K562 (cell line): Measurements from ENCODE around the gene MTFR2. TPM values are rescaled to one million over a fixed set of nuclear protein-coding genes. Genes with fewer than 3 reads are reported as not detected.
A peak's percentile ranks its signal among the peaks of the same experiment; 100 is the strongest.

Experiments
- ARID1B ChIP-seq: fragments of 450-650 bp; IDR thresholded peaks from 2 replicates; pipeline ENCODE4 v1.6.1; 2016; ENCODE audit warnings: antibody characterized with exemption, mild to moderate bottlenecking, inconsistent platforms
- ATF3 ChIP-seq, 2 experiments: fragments of 450-650 bp in 1 of 2; sonication (generic) in 1 of 2; formaldehyde crosslinking in 1 of 2; IDR thresholded peaks in 1 of 2; conservative IDR thresholded peaks in 1 of 2; 2 replicates each; pipeline versions ENCODE4 v1.6.1 to v1.8.1; 2016 to 2023; ENCODE audit warnings: mild to moderate bottlenecking in 2 of 2, moderate library complexity in 2 of 2, inconsistent platforms in 1 of 2, missing genetic modification reagents in 1 of 2
- ELF1 ChIP-seq: fragments of 200-800 bp; sonication (Bioruptor generic); IDR thresholded peaks from 2 replicates; pipeline ENCODE4 v1.6.1; 2016; ENCODE audit warnings: missing genetic modification characterization, missing compliant biosample characterization
- HMG20A ChIP-seq: fragments of 450-650 bp; formaldehyde crosslinking; conservative IDR thresholded peaks from 2 replicates; pipeline ENCODE4 v1.4.0; 2020; ENCODE audit warnings: mild to moderate bottlenecking, mixed read lengths
- NBN ChIP-seq: fragments of 450-650 bp; IDR thresholded peaks from 2 replicates; pipeline ENCODE4 v1.6.1; 2016; ENCODE audit warnings: low read depth, mild to moderate bottlenecking
- PBX2 ChIP-seq, 2 experiments: IDR thresholded peaks in 1 of 2; conservative IDR thresholded peaks in 1 of 2; 2 replicates each; pipeline ENCODE4 v1.6.1; 2016; ENCODE audit warnings: low read depth in 2 of 2, mild to moderate bottlenecking in 1 of 2, missing compliant biosample characterization in 1 of 2, missing genetic modification characterization in 1 of 2, moderate library complexity in 1 of 2
- SPI1 ChIP-seq: IDR thresholded peaks from 2 replicates; pipeline ENCODE4 v1.6.1; 2011; ENCODE audit warnings: low read depth, low read length, control low read depth, borderline replicate concordance
- TEAD1 ChIP-seq, 2 experiments: fragments of 450-650 bp in 1 of 2; sonication (generic) in 1 of 2; formaldehyde crosslinking; IDR thresholded peaks; 2 replicates each; pipeline versions ENCODE4 v1.4.0 to v1.8.0; 2020 to 2022; ENCODE audit warnings: mild to moderate bottlenecking in 2 of 2, missing genetic modification reagents in 1 of 2
- TFAM ChIP-seq: fragments of 250-450 bp; sonication (Bioruptor Pico); conservative IDR thresholded peaks from 2 replicates; pipeline ENCODE4 v1.5.0; 2021; ENCODE audit warnings: mild to moderate bottlenecking, moderate library complexity
- ZBTB11 ChIP-seq, 3 experiments: fragments of 200-800 bp in 1 of 3; fragments of 250-450 bp in 1 of 3; fragments of 450-650 bp in 1 of 3; sonication (Bioruptor Pico) in 1 of 3; sonication (Bioruptor generic) in 1 of 3; formaldehyde crosslinking in 1 of 3; IDR thresholded peaks; 2 replicates each; pipeline versions ENCODE4 v1.6.1 to v1.8.0; 2016 to 2022; ENCODE audit warnings: mild to moderate bottlenecking in 2 of 3, missing genetic modification characterization in 2 of 3, missing compliant biosample characterization in 1 of 3, moderate library complexity in 1 of 3
- ZBTB49 ChIP-seq: sonication (generic); formaldehyde crosslinking; IDR thresholded peaks from 2 replicates; pipeline ENCODE4 v1.8.0; 2022; ENCODE audit warnings: missing genetic modification reagents, mild to moderate bottlenecking, borderline replicate concordance
- ZEB2 ChIP-seq: fragments of 450-650 bp; IDR thresholded peaks from 2 replicates; pipeline ENCODE4 v1.6.1; 2016
- ZKSCAN3 ChIP-seq: fragments of 250-450 bp; sonication (Bioruptor Pico); IDR thresholded peaks from 2 replicates; pipeline ENCODE4 v1.4.0; 2020
- ZNF121 ChIP-seq: sonication (generic); formaldehyde crosslinking; conservative IDR thresholded peaks from 2 replicates; pipeline ENCODE4 v1.8.0; 2022; ENCODE audit warnings: missing genetic modification reagents
- ZNF586 ChIP-seq: fragments of 450-650 bp; formaldehyde crosslinking; conservative IDR thresholded peaks from 2 replicates; pipeline ENCODE4 v1.4.0; 2020; ENCODE audit warnings: mild to moderate bottlenecking, moderate library complexity
- ZNF699 ChIP-seq: fragments of 250-450 bp; sonication (Bioruptor Pico); IDR thresholded peaks from 2 replicates; pipeline ENCODE4 v1.8.0; 2021; ENCODE audit warnings: mild to moderate bottlenecking, moderate library complexity; ENCODE audit not compliant: insufficient replicate concordance
- polyA plus RNA-seq, 8 experiments: library from polyadenylated mRNA; depleted of rRNA in 4 of 8; stranded (reverse) in 5 of 8; unstranded in 3 of 8; fragments of >200 nt; fragmentation: Nextera tagmentation in 2 of 8; fragmentation: Illumina TruSeq in 1 of 8; extraction: Ambion mirVana in 2 of 8; extraction: Trizol in 1 of 8; gene quantifications; 2 replicates each; pipeline versions ENCODE4 v1.2.1 to v1.2.3, GENCODE V29; 2011 to 2014; ENCODE audit warnings: inconsistent platforms in 1 of 8, missing spikeins in 1 of 8
- total RNA-seq, 7 experiments: library from RNA; depleted of rRNA in 6 of 7; stranded (reverse); fragments of >200 nt in 6 of 7; fragmentation: Illumina TruSeq in 2 of 7; extraction: Trizol in 2 of 7; gene quantifications; 2 replicates each; pipeline versions ENCODE4 v1.2.1 to v1.2.3, GENCODE V29; 2011 to 2021; ENCODE audit warnings: low replicate concordance in 1 of 7
- TF ChIP-seq, protein P1 (sequence below): sonication (generic); formaldehyde crosslinking; IDR thresholded peaks from 2 replicates; pipeline ENCODE4 v1.8.0; 2023; ENCODE audit warnings: mild to moderate bottlenecking, missing genetic modification reagents

MTFR2 gene
- total and polyA plus RNA-seq, 9 of the 15 experiments (the other 6 are each of a cell fraction or from before 2014, with no cell fraction given), result 10.1 to 63.3 (median 45.9) TPM

GRCh38 chr6:136289327-136289578 is 39.1 kb upstream of the MTFR2 start (continued):
- TF ChIP-seq ZBTB49 (CRISPR knock-in tag) (no peak), ELF1 (tag) (no peak), NBN (no peak), HMG20A (no peak), SPI1 (no peak), ATF3 (IDR thresholded peaks at IDR 0.05) (no peak), ATF3 (CRISPR knock-in tag; conservative IDR thresholded peaks at IDR 0.05) (no peak), ZKSCAN3 (CRISPR knock-in tag) (no peak), ARID1B (0 out of 2 replicates have a peak, but pooled peaks have one; percentile 32), ZEB2 (no peak), TEAD1 (CRISPR knock-in tag; IDR thresholded peaks at IDR 0.05) (peak in 1 of 2 experiments; percentile 79; a peak in 1 of 4 replicates), ZNF699 (CRISPR knock-in tag) (no peak), ZNF121 (CRISPR knock-in tag) (no peak), ZNF586 (CRISPR knock-in tag) (no peak), TFAM (CRISPR knock-in tag) (no peak), PBX2 (CRISPR knock-in tag; IDR thresholded peaks at IDR 0.05; ENCODE audit: low read depth) (no peak), PBX2 (tag; conservative IDR thresholded peaks at IDR 0.05; ENCODE audit: low read depth) (no peak), ZBTB11 (CRISPR knock-in tag; IDR thresholded peaks at IDR 0.05) (no peak)
- TF ChIP-seq, protein P1, sequence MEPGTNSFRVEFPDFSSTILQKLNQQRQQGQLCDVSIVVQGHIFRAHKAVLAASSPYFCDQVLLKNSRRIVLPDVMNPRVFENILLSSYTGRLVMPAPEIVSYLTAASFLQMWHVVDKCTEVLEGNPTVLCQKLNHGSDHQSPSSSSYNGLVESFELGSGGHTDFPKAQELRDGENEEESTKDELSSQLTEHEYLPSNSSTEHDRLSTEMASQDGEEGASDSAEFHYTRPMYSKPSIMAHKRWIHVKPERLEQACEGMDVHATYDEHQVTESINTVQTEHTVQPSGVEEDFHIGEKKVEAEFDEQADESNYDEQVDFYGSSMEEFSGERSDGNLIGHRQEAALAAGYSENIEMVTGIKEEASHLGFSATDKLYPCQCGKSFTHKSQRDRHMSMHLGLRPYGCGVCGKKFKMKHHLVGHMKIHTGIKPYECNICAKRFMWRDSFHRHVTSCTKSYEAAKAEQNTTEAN, result 0 out of 2 replicates have a peak, but pooled peaks have one; percentile 4
